Esophagus (tissue), 2 donors: ENCODE results near the gene MPZL2. TPM values are rescaled to one million over a fixed set of nuclear protein-coding genes. Genes with fewer than 3 reads are reported as not detected.

Experiments
- H3K27ac ChIP-seq, 2 donors: one replicate each; pipeline ENCODE4 v1.5.1; 2013; ENCODE audit warnings: low read depth in 2 of 2, mild to moderate bottlenecking in 2 of 2, inconsistent platforms in 1 of 2, low read length in 1 of 2, moderate library complexity in 1 of 2
- H3K27me3 ChIP-seq, 2 donors: one replicate each; pipeline ENCODE4 v1.6.1; 2013; ENCODE audit warnings: low read length in 2 of 2, control low read depth in 1 of 2, mild to moderate bottlenecking in 1 of 2; ENCODE audit not compliant: insufficient read depth in 2 of 2, control insufficient read depth in 1 of 2
- H3K36me3 ChIP-seq, 2 donors: one replicate each; pipeline ENCODE4 v1.6.1; 2013; ENCODE audit warnings: low read length in 1 of 2; ENCODE audit not compliant: control insufficient read depth in 2 of 2, insufficient read depth in 2 of 2
- H3K4me1 ChIP-seq, 2 donors: one replicate each; pipeline ENCODE4 v1.6.1; 2013; ENCODE audit warnings: low read length in 1 of 2; ENCODE audit not compliant: control insufficient read depth in 2 of 2, insufficient read depth in 2 of 2
- H3K4me3 ChIP-seq, 2 donors: one replicate each; pipeline ENCODE4 v1.5.1; 2013; ENCODE audit warnings: low read length in 2 of 2, mild to moderate bottlenecking in 2 of 2, low read depth in 1 of 2, moderate library complexity in 1 of 2
- H3K9me3 ChIP-seq, 2 donors: one replicate each; pipeline ENCODE4 v1.6.1; 2013; ENCODE audit warnings: mild to moderate bottlenecking in 2 of 2, low read depth in 1 of 2, low read length in 1 of 2, moderate library complexity in 1 of 2; ENCODE audit not compliant: control insufficient read depth in 2 of 2, insufficient read depth in 1 of 2
- WGBS, 2 donors: extraction: QIAGEN DNeasy Blood & Tissue Kit; methylation state at CpG; one replicate each; pipeline ENCODE4 v1.1.7; 2013; 5-methylcytosine and 5-hydroxymethylcytosine counted together
- polyA plus RNA-seq, 2 donors: library from polyadenylated mRNA; stranded (reverse); fragments of 200-250 nt; gene quantifications; one replicate each; pipeline ENCODE4 v1.2.3, GENCODE V29; 2013
- donor health status: healthy with polysubstance abuse.
- donor health status: Bipolar disorder and iron deficiency.

MPZL2 gene
- polyA plus RNA-seq, 2 donors, result 150 to 185 TPM

GRCh38 chr11:118212131-118212725, 51.9 kb downstream of the MPZL2 start:
- H3K36me3 ChIP-seq, result no peaks in the 10 kb centered on the region
- 79 to 84% methylated on average over 7 of the region's 7 CpGs for WGBS, 2 donors
- no peaks in the 10 kb centered on the region for H3K9me3 ChIP-seq
- H3K27ac ChIP-seq, result no peak overlapping the region
- no peak overlapping the region for H3K4me3 ChIP-seq
- no peaks in the 10 kb centered on the region for H3K27me3 ChIP-seq
- H3K4me1 ChIP-seq, result no peaks in the 10 kb centered on the region

GRCh38 chr11:118211006-118211405, 53.1 kb downstream of the MPZL2 start:
- Histone ChIP-seq H3K27me3 (no peaks in the 10 kb centered on the region), H3K9me3 (no peaks in the 10 kb centered on the region), H3K27ac (no peak overlapping the region), H3K36me3 (no peaks in the 10 kb centered on the region), H3K4me3 (no peak overlapping the region), H3K4me1 (no peaks in the 10 kb centered on the region)
- 50% methylated on average over 6 of the region's 6 CpGs for WGBS, 2 donors

- no peak overlapping the region for H3K4me3 ChIP-seq
- WGBS, 2 donors, result 94% methylated on average over 7 of the region's 7 CpGs
- H3K27ac ChIP-seq, result no peak overlapping the region
- H3K9me3 ChIP-seq, result no peaks in the 10 kb centered on the region
- H3K36me3 ChIP-seq, result no peaks in the 10 kb centered on the region
- no peaks in the 10 kb centered on the region for H3K27me3 ChIP-seq
- no peaks in the 10 kb centered on the region for H3K4me1 ChIP-seq
Measured at GRCh38 chr11:118210323-118210722, 53.8 kb downstream of the MPZL2 start.

- Histone ChIP-seq H3K4me1 (no peaks in the 10 kb centered on the region), H3K27me3 (no peaks in the 10 kb centered on the region), H3K9me3 (no peaks in the 10 kb centered on the region), H3K27ac (no peak overlapping the region), H3K4me3 (no peak overlapping the region), H3K36me3 (no peaks in the 10 kb centered on the region)
- WGBS, 2 donors, result 80 to 86% methylated on average over 3 of the region's 3 CpGs
Measured at GRCh38 chr11:118209033-118209432, 55.1 kb downstream of the MPZL2 start.

GRCh38 chr11:118207079-118207478, 57.0 kb downstream of the MPZL2 start:
- WGBS, 2 donors, result 83 to 88% methylated on average over 2 of the region's 2 CpGs
- H3K27me3 ChIP-seq, result no peaks in the 10 kb centered on the region
- no peak overlapping the region for H3K4me3 ChIP-seq
- H3K4me1 ChIP-seq, result no peaks in the 10 kb centered on the region
- no peaks in the 10 kb centered on the region for H3K36me3 ChIP-seq
- H3K27ac ChIP-seq, result no peak overlapping the region
- no peaks in the 10 kb centered on the region for H3K9me3 ChIP-seq

GRCh38 chr11:118206391-118207031, 57.6 kb downstream of the MPZL2 start:
- no peak overlapping the region for H3K4me3 ChIP-seq
- WGBS, 2 donors, result 38% methylated on average over 1 of the region's 1 CpG

GRCh38 chr11:118205606-118206378, 58.3 kb downstream of the MPZL2 start:
- Histone ChIP-seq H3K27ac (peak overlapping the region in 1 of 2 donors; percentile 43), H3K4me3 (no peak overlapping the region), H3K27me3 (no peaks in the 10 kb centered on the region), H3K4me1 (no peaks in the 10 kb centered on the region), H3K9me3 (no peaks in the 10 kb centered on the region), H3K36me3 (no peaks in the 10 kb centered on the region)
- 88 to 91% methylated on average over 9 of the region's 9 CpGs for WGBS, 2 donors

More at GRCh38 chr11:118206391-118207031, 57.6 kb downstream of the MPZL2 start:
- Histone ChIP-seq H3K9me3 (no peaks in the 10 kb centered on the region), H3K27ac (no peak overlapping the region), H3K36me3 (no peaks in the 10 kb centered on the region), H3K27me3 (no peaks in the 10 kb centered on the region), H3K4me1 (no peaks in the 10 kb centered on the region)

Other genes starting within 250 kb of the MPZL2 start
- 100 to 1,000 TPM; 101 to 129 TPM for gene TMPRSS4, start 187.2 kb downstream of the MPZL2 start, polyA plus RNA-seq
- under 1 TPM; 0.01 to 0.02 TPM for gene SMIM35, start 177.3 kb downstream of the MPZL2 start, polyA plus RNA-seq
- 1 to 10 TPM in 1 of 2 donors, under 1 TPM in 1; 0.75 to 1.1 TPM for gene SCN4B, start 111.5 kb downstream of the MPZL2 start, polyA plus RNA-seq
- gene SCN2B, start 87.7 kb downstream of the MPZL2 start, polyA plus RNA-seq, result under 1 TPM; 0.06 to 0.19 TPM
- 1 to 10 TPM; 6.1 to 7.0 TPM for gene JAML, start 39.3 kb downstream of the MPZL2 start, polyA plus RNA-seq
- gene MPZL3, start 11.9 kb downstream of the MPZL2 start, polyA plus RNA-seq, result 10 to 100 TPM; 18.8 to 34.1 TPM
- 1 to 10 TPM; 4.6 to 5.1 TPM for gene CD3E, start 40.4 kb upstream of the MPZL2 start, polyA plus RNA-seq
- gene CD3D, start 78.4 kb upstream of the MPZL2 start, polyA plus RNA-seq, result 1 to 10 TPM; 2.2 to 5.3 TPM
- gene CD3G, start 80.0 kb upstream of the MPZL2 start, polyA plus RNA-seq, result under 1 TPM; 0.24 to 0.45 TPM
- 10 to 100 TPM in 1 of 2 donors, 1 to 10 TPM in 1; 9.5 to 12.0 TPM for gene UBE4A, start 95.3 kb upstream of the MPZL2 start, polyA plus RNA-seq
- gene ATP5MG, start 137.3 kb upstream of the MPZL2 start, polyA plus RNA-seq, result 100 to 1,000 TPM; 152 to 237 TPM
- gene KMT2A, start 172.2 kb upstream of the MPZL2 start, polyA plus RNA-seq, result 1 to 10 TPM; 6.4 to 8.5 TPM